ENCODE data around the gene INKA2.
A peak's percentile ranks its signal among the peaks of the same experiment; 100 is the strongest.

INKA2 gene

DNA sequence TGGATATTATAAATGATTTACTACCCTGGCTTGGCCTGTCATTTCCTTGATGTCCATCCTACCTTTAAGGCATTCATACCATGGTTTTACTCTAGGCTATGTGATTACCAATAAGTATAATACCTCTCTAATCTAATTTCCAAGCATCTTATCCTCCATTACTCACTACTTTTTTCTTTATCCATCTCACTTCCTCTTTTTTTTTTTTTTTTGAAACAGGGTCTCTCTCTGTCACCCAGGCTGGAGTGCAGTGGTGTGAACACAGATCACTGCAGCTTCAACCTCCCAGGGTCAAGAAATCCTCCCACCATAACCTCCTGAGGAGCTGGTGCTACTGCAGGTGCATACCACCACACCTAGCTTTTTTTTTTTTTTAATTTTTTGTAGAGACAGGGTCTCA lies 39.9 kb downstream of the INKA2 start:
- DNase-seq (ENCODE audit: low spot score): no peak

DNA sequence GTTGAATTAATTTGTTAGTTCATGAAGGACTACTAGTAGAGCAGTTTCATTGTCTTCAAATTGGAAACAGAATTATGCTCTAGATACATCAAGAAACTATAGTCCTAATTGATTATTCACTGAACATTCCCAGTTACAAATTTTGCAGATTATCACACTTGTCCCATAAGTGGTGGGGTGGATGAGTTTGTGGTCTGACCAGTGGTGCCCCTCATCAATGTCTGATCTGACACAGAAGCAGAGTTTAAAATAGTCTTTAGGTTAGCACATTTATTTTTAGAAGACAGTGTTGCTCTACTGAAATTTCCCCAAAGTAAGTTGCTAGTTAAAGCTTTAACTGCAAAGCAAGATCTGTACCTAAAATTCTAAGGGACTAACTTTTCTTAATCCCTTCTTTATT lies 42.9 kb downstream of the INKA2 start:
- DNase-seq (ENCODE audit: low spot score): no peak

GRCh38 chr1:111695801-111696200 lies 43.4 kb downstream of the INKA2 start:
- no peak for DNase-seq (ENCODE audit: low spot score)

DNA sequence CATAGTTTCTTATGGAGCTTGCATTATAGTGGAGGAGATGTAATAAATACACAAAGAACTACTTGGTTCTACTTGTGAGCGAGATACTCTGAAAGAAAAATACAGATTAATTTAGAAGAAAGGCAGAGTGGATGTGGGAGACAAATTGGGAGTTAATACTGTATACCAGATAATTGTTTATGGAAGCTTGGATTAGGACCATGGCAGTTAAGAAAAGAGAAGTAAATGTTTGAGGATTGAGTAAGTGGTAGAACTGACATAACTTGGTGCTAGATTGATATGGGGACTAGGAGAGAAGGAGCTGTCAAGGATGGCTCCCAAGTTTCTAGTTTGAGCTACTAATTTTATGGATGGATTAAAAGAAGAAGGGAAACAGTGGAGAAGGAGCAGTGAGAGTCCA lies 47.3 kb downstream of the INKA2 start:
- DNase-seq (ENCODE audit: low spot score): no peak

GRCh38 chr1:111690306-111690617 lies 48.9 kb downstream of the INKA2 start:
- DNase-seq (ENCODE audit: low spot score): peak; percentile 79
